AG04449 (cell line): ENCODE results near the gene LRP1-AS.

Source experiments
- CTCF ChIA-PET: fragments of 350-600 bp; formaldehyde crosslinking; extraction: SDS; loops from one replicate; lab custom pipeline; 2021; ENCODE audit warnings: antibody characterized with exemption; lab: Yijun Ruan, JAX
- POLR2A ChIA-PET: fragments of 400-600, 350-600 bp; formaldehyde crosslinking; extraction: SDS; loops from one replicate; lab custom pipeline; 2020; ENCODE audit warnings: antibody characterized with exemption, inconsistent platforms; lab: Yijun Ruan, JAX
- DNase-seq: peaks from one replicate; pipeline ENCODE4 v3.0.0-alpha.2; 2010; ENCODE audit warnings: low read depth, low spot score
- H3K4me3 ChIP-seq: 2 replicates; pipeline ENCODE4 v1.5.1; 2011; ENCODE audit warnings: low read depth, mild to moderate bottlenecking, control low read depth, low read length
- CTCF ChIP-seq: IDR thresholded peaks from one replicate; pipeline ENCODE4 v1.5.1; 2011; ENCODE audit warnings: mild to moderate bottlenecking, moderate library complexity, low read length, control low read depth, inconsistent platforms; ENCODE audit not compliant: insufficient read depth; ENCODE audit errors: missing control alignments

LRP1-AS gene

GRCh38 chr12:57138526-57139272 lies 8.7 kb downstream of the LRP1-AS start:
- no peak for TF ChIP-seq CTCF
- CTCF ChIA-PET = interaction anchor here (0.8 to 24.7 kb wide), 3 partner anchors 15 to 70 kb away, joined by 3 to 874 read pairs (median 5); no protein-coding TSS in a partner anchor
- POLR2A ChIA-PET = interaction anchor here (2.0 kb wide), 1 partner anchor 10 kb away, joined by 10 read pairs; no protein-coding TSS in a partner anchor
- no peak overlapping the region for H3K4me3 ChIP-seq
- no peak for DNase-seq

- CTCF ChIA-PET = interaction anchor here (1.1 to 24.7 kb wide), 7 partner anchors 11 to 70 kb away, joined by 3 to 874 read pairs (median 6); partner anchors contain the start of genes LRP1-AS and STAT6
- TF ChIP-seq CTCF = no peak
- no peak for DNase-seq
- H3K4me3 ChIP-seq = peak overlapping the region; percentile 27
- POLR2A ChIA-PET = interaction anchor here (0.6 to 1.6 kb wide), 8 partner anchors 8 to 48 kb away, joined by 3 to 12 read pairs (median 4); partner anchors contain the start of gene LRP1
These were observed 11.7 kb downstream of the LRP1-AS start for GRCh38 chr12:57135527-57136326.

- ChIA-PET CTCF (interaction anchor here (1.2 to 24.7 kb wide), 5 partner anchors 11 to 66 kb away, joined by 3 to 874 read pairs (median 11); partner anchors contain the start of genes LRP1-AS and STAT6), POLR2A (interaction anchor here (0.6 to 1.0 kb wide), 4 partner anchors 14 to 764 kb away, joined by 3 to 5 read pairs (median 3); no protein-coding TSS in a partner anchor)
- peak overlapping the region; percentile 12; the same call in 1 of the 2 replicates for H3K4me3 ChIP-seq
- TF ChIP-seq CTCF = no peak
- no peak for DNase-seq
These were observed 12.5 kb downstream of the LRP1-AS start for GRCh38 chr12:57134949-57135348.

- no peak for TF ChIP-seq CTCF
- CTCF ChIA-PET = interaction anchor here (3.9 to 24.7 kb wide), 4 partner anchors 11 to 45 kb away, joined by 14 to 874 read pairs (median 28); partner anchors contain the start of gene LRP1-AS
- peak overlapping the region; percentile 30 for H3K4me3 ChIP-seq
- DNase-seq = no peak
- POLR2A ChIA-PET = interaction anchor here (1.0 to 1.5 kb wide), 3 partner anchors 15 to 96 kb away, joined by 5 read pairs; partner anchors contain the start of gene SHMT2
These were observed 13.5 kb downstream of the LRP1-AS start for GRCh38 chr12:57133916-57134315.

GRCh38 chr12:57133013-57133569 lies 14.3 kb downstream of the LRP1-AS start:
- ChIA-PET CTCF (interaction anchor here (0.8 to 24.7 kb wide), 5 partner anchors 10 to 106 kb away, joined by 3 to 874 read pairs (median 16); partner anchors contain the start of gene LRP1-AS), POLR2A (interaction anchor here (0.7 to 1.9 kb wide), 10 partner anchors 9 to 106 kb away, joined by 3 to 13 read pairs (median 4); partner anchors contain the start of genes LRP1-AS, NAB2 and SHMT2)
- DNase-seq = no peak
- H3K4me3 ChIP-seq = peak overlapping the region; percentile 87
- TF ChIP-seq CTCF = no peak
